Peyer's patch (tissue), 4 donors: ENCODE results near the gene SNTG2.

Experiments
- POLR2A ChIP-seq, 2 donors: fragments of 450-650 bp; IDR thresholded peaks; one replicate each; pipeline ENCODE4 v1.5.1; 2017; ENCODE audit warnings: antibody characterized with exemption in 2 of 2, mild to moderate bottlenecking in 2 of 2, moderate library complexity in 2 of 2
- TF ChIP-seq, protein P1 (sequence below), 6 experiments: fragments of 450-650 bp in 4 of 6; fragments of 200-600 bp in 2 of 6; sonication (generic) in 1 of 6; IDR thresholded peaks; one replicate each; pipeline ENCODE4 v1.5.1; 2017 to 2019; ENCODE audit warnings: antibody characterized with exemption in 6 of 6, mild to moderate bottlenecking in 3 of 6, moderate library complexity in 1 of 6

- TF ChIP-seq, protein P1, sequence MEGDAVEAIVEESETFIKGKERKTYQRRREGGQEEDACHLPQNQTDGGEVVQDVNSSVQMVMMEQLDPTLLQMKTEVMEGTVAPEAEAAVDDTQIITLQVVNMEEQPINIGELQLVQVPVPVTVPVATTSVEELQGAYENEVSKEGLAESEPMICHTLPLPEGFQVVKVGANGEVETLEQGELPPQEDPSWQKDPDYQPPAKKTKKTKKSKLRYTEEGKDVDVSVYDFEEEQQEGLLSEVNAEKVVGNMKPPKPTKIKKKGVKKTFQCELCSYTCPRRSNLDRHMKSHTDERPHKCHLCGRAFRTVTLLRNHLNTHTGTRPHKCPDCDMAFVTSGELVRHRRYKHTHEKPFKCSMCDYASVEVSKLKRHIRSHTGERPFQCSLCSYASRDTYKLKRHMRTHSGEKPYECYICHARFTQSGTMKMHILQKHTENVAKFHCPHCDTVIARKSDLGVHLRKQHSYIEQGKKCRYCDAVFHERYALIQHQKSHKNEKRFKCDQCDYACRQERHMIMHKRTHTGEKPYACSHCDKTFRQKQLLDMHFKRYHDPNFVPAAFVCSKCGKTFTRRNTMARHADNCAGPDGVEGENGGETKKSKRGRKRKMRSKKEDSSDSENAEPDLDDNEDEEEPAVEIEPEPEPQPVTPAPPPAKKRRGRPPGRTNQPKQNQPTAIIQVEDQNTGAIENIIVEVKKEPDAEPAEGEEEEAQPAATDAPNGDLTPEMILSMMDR (IDR thresholded peaks at IDR 0.05) = no peak
- no peak for TF ChIP-seq POLR2A (IDR thresholded peaks at IDR 0.05)
Measured at GRCh38 chr2:950080-950966, at the start of gene SNTG2.
